ENCODE measurements around the gene DIP2C. TPM values are rescaled to one million over a fixed set of nuclear protein-coding genes. Genes with fewer than 3 reads are reported as not detected.

DIP2C gene
- total RNA-seq, 1 donor from 2014 or later = 11.4 TPM

DNA sequence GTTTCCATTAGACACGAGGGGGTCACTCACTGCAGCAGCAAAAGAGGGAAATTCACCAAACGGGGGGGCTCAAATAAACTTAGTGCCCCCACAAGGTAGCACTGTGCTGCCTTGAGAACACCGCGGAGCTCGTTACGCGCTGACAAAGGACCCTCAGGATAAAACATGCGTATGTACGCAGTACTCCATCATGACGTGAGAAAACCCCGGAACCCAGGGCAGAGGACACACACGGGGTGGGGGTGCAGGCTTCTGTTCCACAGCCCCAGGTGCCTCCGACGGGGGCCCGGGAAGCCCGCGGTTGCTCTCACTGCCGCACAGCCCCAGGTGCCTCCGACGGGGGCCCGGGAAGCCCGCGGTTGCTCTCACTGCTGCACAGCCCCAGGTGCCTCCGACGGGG is 321.8 kb downstream of the DIP2C start:
- TF ChIP-seq, protein P1, sequence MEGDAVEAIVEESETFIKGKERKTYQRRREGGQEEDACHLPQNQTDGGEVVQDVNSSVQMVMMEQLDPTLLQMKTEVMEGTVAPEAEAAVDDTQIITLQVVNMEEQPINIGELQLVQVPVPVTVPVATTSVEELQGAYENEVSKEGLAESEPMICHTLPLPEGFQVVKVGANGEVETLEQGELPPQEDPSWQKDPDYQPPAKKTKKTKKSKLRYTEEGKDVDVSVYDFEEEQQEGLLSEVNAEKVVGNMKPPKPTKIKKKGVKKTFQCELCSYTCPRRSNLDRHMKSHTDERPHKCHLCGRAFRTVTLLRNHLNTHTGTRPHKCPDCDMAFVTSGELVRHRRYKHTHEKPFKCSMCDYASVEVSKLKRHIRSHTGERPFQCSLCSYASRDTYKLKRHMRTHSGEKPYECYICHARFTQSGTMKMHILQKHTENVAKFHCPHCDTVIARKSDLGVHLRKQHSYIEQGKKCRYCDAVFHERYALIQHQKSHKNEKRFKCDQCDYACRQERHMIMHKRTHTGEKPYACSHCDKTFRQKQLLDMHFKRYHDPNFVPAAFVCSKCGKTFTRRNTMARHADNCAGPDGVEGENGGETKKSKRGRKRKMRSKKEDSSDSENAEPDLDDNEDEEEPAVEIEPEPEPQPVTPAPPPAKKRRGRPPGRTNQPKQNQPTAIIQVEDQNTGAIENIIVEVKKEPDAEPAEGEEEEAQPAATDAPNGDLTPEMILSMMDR (conservative IDR thresholded peaks at IDR 0.05; ENCODE audit: low read depth, low read length) = no peak
- H3K4me3 ChIP-seq (ENCODE audit: low read depth, low read length) = no peak overlapping the region
- no peak for DNase-seq (ENCODE audit: low read depth)

DNA sequence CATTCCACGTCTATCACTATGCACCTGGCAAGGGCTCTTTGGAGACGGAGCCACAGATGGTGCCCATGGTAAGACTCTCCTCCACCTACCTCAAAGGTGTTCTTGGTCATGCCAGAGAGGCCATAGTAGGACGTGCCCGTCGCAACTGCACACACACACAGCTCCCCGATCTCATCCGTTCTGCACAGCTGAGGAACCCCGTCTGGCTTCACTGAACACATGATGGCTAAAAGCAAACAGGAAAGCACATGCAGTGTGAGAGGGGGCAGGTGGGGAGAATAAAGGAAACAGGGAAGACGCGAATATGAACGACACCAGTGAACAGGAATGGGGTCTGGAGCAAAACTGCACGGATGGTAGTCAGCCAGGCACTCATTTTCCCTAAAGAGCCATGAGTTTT is 323.3 kb downstream of the DIP2C start:
- DNase-seq (ENCODE audit: low read depth) = no peak
- H3K4me3 ChIP-seq (ENCODE audit: low read depth, low read length) = no peak overlapping the region
- TF ChIP-seq, protein P1 (conservative IDR thresholded peaks at IDR 0.05; ENCODE audit: low read depth, low read length) = no peak

GRCh38 chr10:364267-364775 is 325.1 kb downstream of the DIP2C start:
- no peak overlapping the region for H3K4me3 ChIP-seq (ENCODE audit: low read depth, low read length)
- no peak for DNase-seq (ENCODE audit: low read depth)
- TF ChIP-seq, protein P1 (conservative IDR thresholded peaks at IDR 0.05; ENCODE audit: low read depth, low read length) = no peak

DNA sequence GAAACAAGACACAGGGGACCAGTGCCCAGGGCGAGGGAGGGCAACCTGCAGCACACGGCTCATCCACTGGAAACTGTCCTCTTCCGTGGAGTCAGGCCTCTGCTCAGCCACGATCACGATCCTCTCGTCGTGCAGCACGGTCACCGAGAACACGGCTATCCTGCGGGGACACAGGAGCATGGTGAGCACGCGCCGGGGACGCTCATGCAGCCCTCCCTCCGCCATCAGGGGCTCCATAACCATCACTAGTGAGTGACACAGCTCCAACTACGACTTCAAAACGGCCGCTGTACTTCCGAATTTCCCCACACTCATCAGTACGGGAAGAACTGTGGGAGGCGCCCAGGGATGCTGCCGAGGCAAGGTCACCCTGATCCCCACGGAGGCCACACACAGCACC is 326.3 kb downstream of the DIP2C start:
- no peak for DNase-seq (ENCODE audit: low read depth)
- H3K4me3 ChIP-seq (ENCODE audit: low read depth, low read length) = no peak overlapping the region
- TF ChIP-seq, protein P1 (conservative IDR thresholded peaks at IDR 0.05; ENCODE audit: low read depth, low read length) = no peak

GRCh38 chr10:361203-362081 is 328.0 kb downstream of the DIP2C start:
- no peak for DNase-seq (ENCODE audit: low read depth)
- no peak overlapping the region for H3K4me3 ChIP-seq (ENCODE audit: low read depth, low read length)
- TF ChIP-seq, protein P1 (conservative IDR thresholded peaks at IDR 0.05; ENCODE audit: low read depth, low read length) = no peak

GRCh38 chr10:360653-361052 is 328.8 kb downstream of the DIP2C start:
- no peak for DNase-seq (ENCODE audit: low read depth)
- H3K4me3 ChIP-seq (ENCODE audit: low read depth, low read length) = no peak overlapping the region
- TF ChIP-seq, protein P1 (conservative IDR thresholded peaks at IDR 0.05; ENCODE audit: low read depth, low read length) = no peak
